ENCODE data around the gene KRT14. TPM values are rescaled to one million over a fixed set of nuclear protein-coding genes. Genes with fewer than 3 reads are reported as not detected.
"Not testable (repeated sequence)": the region's sequence is repeated elsewhere in the genome, so short reads cannot be mapped to it uniquely, and the experiment has no call there.

The KRT14 gene
- polyA plus RNA-seq, 1 experiment = not detected

GRCh38 chr17:41625602-41626001, 38.9 kb upstream of the KRT14 start:
- CTCF ChIA-PET = interaction anchor here (1.0 kb wide), 1 partner anchor 23 kb away, joined by 3 read pairs; no protein-coding TSS in a partner anchor
- Histone ChIP-seq H3K9me3 (ENCODE audit: control insufficient read depth, insufficient read depth, low read length) (no peaks in the 10 kb centered on the region), H3K27ac (ENCODE audit: low read depth, low read length) (no peak overlapping the region), H3K4me3 (ENCODE audit: low read depth, low read length) (no peak overlapping the region), H3K27me3 (ENCODE audit: control insufficient read depth, insufficient read depth, low read length) (peaks cover 7% of the 10 kb centered on the region)
- TF ChIP-seq, protein P1, sequence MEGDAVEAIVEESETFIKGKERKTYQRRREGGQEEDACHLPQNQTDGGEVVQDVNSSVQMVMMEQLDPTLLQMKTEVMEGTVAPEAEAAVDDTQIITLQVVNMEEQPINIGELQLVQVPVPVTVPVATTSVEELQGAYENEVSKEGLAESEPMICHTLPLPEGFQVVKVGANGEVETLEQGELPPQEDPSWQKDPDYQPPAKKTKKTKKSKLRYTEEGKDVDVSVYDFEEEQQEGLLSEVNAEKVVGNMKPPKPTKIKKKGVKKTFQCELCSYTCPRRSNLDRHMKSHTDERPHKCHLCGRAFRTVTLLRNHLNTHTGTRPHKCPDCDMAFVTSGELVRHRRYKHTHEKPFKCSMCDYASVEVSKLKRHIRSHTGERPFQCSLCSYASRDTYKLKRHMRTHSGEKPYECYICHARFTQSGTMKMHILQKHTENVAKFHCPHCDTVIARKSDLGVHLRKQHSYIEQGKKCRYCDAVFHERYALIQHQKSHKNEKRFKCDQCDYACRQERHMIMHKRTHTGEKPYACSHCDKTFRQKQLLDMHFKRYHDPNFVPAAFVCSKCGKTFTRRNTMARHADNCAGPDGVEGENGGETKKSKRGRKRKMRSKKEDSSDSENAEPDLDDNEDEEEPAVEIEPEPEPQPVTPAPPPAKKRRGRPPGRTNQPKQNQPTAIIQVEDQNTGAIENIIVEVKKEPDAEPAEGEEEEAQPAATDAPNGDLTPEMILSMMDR (IDR thresholded peaks at IDR 0.05; ENCODE audit: low read depth, low read length) = no peak
- POLR2A ChIA-PET = no interaction called here
- no peak for DNase-seq (ENCODE audit: low read depth, low spot score)

DNA sequence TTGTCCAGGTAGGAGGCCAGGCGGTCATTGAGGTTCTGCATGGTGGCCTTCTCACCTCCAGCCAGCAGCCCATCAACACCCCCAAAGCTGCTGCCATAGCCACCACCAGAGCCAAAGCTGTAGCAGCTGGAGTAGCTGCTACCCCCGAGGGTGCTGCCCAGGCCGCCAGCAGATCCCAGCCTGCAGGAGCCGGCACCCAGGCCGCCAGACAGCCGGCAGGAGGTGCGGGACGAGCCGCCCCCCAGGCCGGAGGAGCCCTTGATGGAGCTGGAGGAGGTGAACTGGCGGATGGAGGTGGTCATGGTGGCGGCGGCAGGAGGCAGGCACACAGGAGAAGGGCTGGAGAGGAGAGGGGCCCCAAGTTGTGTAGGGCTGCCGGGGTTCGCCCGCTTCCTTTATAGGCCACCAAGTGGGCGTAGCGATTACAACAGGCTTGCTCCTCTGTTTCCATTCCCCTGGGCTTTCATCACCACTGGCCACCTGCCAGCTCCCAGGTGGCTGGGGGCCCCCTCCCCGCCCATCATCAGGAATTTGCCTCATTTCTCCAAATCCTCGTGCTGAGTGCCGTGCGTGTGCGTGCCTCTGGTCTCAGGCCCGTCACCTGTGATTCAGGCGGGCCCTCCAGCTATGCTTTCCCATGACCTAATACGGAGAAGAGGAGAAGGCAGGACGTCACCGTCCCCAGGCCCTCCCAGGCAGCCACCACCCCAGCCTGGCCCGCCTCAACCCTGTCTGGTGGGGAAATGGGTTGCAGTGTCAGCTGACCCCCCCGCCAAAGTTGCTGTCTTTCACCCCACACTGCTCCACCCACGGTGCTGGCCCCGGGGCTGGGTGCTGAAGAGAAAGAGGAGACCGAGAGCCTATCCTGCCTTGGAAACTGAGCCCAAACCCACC, 37.8 kb upstream of the KRT14 start, which contains the start of gene KRT17:
TSS of gene KRT17 (minus strand) at position 368 of the 894 bp plus-strand sequence. CDS start at position 302, 66 bp downstream.
- no peak for DNase-seq (ENCODE audit: low read depth, low spot score)
- no peak within 1 kb of the TSS for H3K27ac ChIP-seq (ENCODE audit: low read depth, low read length)
- ChIA-PET CTCF (interaction anchor here (2.2 kb wide), 1 partner anchor 24 kb away, joined by 9 read pairs; no protein-coding TSS in a partner anchor), POLR2A (no interaction called here)
- H3K27me3 ChIP-seq (ENCODE audit: control insufficient read depth, insufficient read depth, low read length) = peaks cover 7% of the 10 kb centered on the region
- TF ChIP-seq, protein P1 (IDR thresholded peaks at IDR 0.05; ENCODE audit: low read depth, low read length) = no peak
- no peak within 1 kb of the TSS for H3K4me3 ChIP-seq (ENCODE audit: low read depth, low read length)
- H3K9me3 ChIP-seq (ENCODE audit: control insufficient read depth, insufficient read depth, low read length) = no peaks in the 10 kb centered on the region

DNA sequence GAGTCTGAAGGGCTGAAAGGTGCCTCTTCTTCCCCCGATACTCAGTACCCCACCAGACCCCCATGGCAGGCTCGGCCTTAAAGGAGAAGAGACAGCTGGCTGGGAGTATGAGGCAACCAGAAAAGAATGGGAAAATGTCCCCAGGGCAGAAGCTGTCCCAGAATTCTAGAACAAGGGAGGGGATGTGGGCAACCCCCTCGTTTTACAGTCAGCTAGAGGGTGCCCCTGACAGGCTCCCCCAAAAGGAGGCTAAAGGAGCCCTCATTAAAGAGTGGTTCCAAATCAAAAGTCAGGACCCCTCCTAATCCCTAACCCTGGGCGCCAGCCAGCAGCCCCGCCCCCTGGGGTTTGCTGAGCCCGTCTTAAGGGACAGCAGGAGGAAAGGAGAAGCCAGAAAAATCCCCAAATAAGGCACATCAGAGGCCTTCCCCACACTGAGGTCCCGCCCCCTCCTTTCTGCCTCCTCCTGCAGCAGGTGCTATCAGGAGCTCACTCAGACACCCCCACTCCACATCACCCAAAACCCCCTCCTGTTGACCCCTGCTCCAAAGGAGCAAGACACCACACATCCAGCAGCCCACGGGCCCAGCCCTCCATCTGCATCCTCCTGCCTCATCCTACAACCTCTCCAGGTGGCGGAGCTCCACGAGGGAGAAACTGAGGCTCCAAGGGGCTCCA, 36.6 kb upstream of the KRT14 start:
- DNase-seq (ENCODE audit: low read depth, low spot score); H3K9me3 ChIP-seq (ENCODE audit: control insufficient read depth, insufficient read depth, low read length); H3K27ac ChIP-seq (ENCODE audit: low read depth, low read length); H3K4me3 ChIP-seq (ENCODE audit: low read depth, low read length); POLR2A ChIA-PET; H3K27me3 ChIP-seq (ENCODE audit: control insufficient read depth, insufficient read depth, low read length): not testable (repeated sequence)
- CTCF ChIA-PET = interaction anchor here (2.2 kb wide), 1 partner anchor 25 kb away, joined by 9 read pairs; no protein-coding TSS in a partner anchor

- H3K27ac ChIP-seq (ENCODE audit: low read depth, low read length); H3K27me3 ChIP-seq (ENCODE audit: control insufficient read depth, insufficient read depth, low read length); POLR2A ChIA-PET; H3K4me3 ChIP-seq (ENCODE audit: low read depth, low read length); DNase-seq (ENCODE audit: low read depth, low spot score); H3K9me3 ChIP-seq (ENCODE audit: control insufficient read depth, insufficient read depth, low read length): not testable (repeated sequence)
- CTCF ChIA-PET = interaction anchor here (1.4 to 2.2 kb wide), 2 partner anchors 26 kb away, joined by 5 to 9 read pairs; no protein-coding TSS in a partner anchor
Measured at GRCh38 chr17:41622340-41623183, 35.9 kb upstream of the KRT14 start.

- DNase-seq (ENCODE audit: low read depth, low spot score) = no peak
- ChIA-PET POLR2A (no interaction called here), CTCF (interaction anchor here (1.4 to 1.6 kb wide), 2 partner anchors 27 to 73 kb away, joined by 5 to 9 read pairs; no protein-coding TSS in a partner anchor)
- TF ChIP-seq, protein P1 (IDR thresholded peaks at IDR 0.05; ENCODE audit: low read depth, low read length) = no peak
- H3K27me3 ChIP-seq (ENCODE audit: control insufficient read depth, insufficient read depth, low read length) = peaks cover 9% of the 10 kb centered on the region
- no peak overlapping the region for H3K4me3 ChIP-seq (ENCODE audit: low read depth, low read length)
- H3K27ac ChIP-seq (ENCODE audit: low read depth, low read length) = no peak overlapping the region
- no peaks in the 10 kb centered on the region for H3K9me3 ChIP-seq (ENCODE audit: control insufficient read depth, insufficient read depth, low read length)
Measured at GRCh38 chr17:41621916-41622315, 35.2 kb upstream of the KRT14 start.

DNA sequence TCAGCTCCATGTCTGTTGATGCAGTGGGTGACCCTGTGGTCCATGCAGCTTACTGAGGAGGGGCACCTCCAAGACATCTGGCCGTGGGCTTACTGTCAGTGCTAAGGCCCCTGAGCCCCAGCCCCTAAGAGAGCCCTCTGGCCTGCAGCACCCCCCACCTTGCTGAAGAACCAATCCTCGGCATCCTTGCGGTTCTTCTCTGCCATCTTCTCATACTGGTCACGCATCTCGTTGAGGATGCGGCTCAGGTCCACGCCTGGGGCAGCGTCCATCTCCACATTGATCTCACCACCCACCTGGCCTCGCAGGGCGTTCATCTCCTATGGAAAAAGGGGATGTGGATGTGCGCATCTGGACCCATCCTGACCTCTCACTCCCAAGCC, 34.7 kb upstream of the KRT14 start:
- CTCF ChIA-PET = interaction anchor here (1.4 to 1.6 kb wide), 2 partner anchors 27 to 72 kb away, joined by 5 to 9 read pairs; no protein-coding TSS in a partner anchor
- H3K27ac ChIP-seq (ENCODE audit: low read depth, low read length); H3K4me3 ChIP-seq (ENCODE audit: low read depth, low read length); DNase-seq (ENCODE audit: low read depth, low spot score); H3K9me3 ChIP-seq (ENCODE audit: control insufficient read depth, insufficient read depth, low read length); POLR2A ChIA-PET: not testable (repeated sequence)
- H3K27me3 ChIP-seq (ENCODE audit: control insufficient read depth, insufficient read depth, low read length) = peaks cover 12% of the 10 kb centered on the region

Measured in AG04450 (cell line).